ENCODE data around the gene PLCG1. TPM values are rescaled to one million over a fixed set of nuclear protein-coding genes. Genes with fewer than 3 reads are reported as not detected.

PLCG1 gene
- total RNA-seq, 1 experiment from 2014 or later: 68.8 TPM

GRCh38 chr20:41176711-41177552 is 39.6 kb downstream of the PLCG1 start:
- Histone ChIP-seq H3K4me3 (ENCODE audit: low read length) (no peak overlapping the region), H2AFZ (ENCODE audit: low read length) (no peak overlapping the region), H3K36me3 (ENCODE audit: low read depth, low read length) (peaks cover 23% of the 10 kb centered on the region), H3K4me1 (ENCODE audit: insufficient read depth, low read length) (peaks cover 19% of the 10 kb centered on the region), H4K20me1 (ENCODE audit: low read length) (no peaks in the 10 kb centered on the region), H3K9me3 (ENCODE audit: low read length) (no peaks in the 10 kb centered on the region), H3F3A (ENCODE audit: low read length, unreplicated experiment) (no peaks in the 10 kb centered on the region), H3K4me2 (ENCODE audit: low read length) (peak overlapping the region; percentile 27; the same call in 1 of the 2 replicates), H3K9ac (ENCODE audit: low read length) (no peak overlapping the region), H3K27ac (ENCODE audit: low read length) (no peak overlapping the region), H3K27me3 (ENCODE audit: low read length) (no peaks in the 10 kb centered on the region), H3K9me2 (replicated peaks; ENCODE audit: low read length) (no peaks in the 10 kb centered on the region), H3K79me2 (ENCODE audit: low read length) (no peaks in the 10 kb centered on the region)
- TF ChIP-seq EZH2phosphoT487 (IDR thresholded peaks at IDR 0.05; ENCODE audit: borderline replicate concordance, low read length) (no peak), CTCF (conservative IDR thresholded peaks at IDR 0.05; ENCODE audit: low read depth, low read length) (no peak)
- BruUV-seq (replicated peaks): no TSS peak
- ATAC-seq (no peak), DNase-seq (no peak)
- ChIA-PET POLR2A (ENCODE audit: unreplicated experiment) (no interaction called here), CTCF (interaction anchor here (1.1 to 1.4 kb wide), 2 partner anchors 163 kb away, joined by 3 to 14 read pairs; partner anchors contain the start of gene LPIN3)
- intact Hi-C loops (cut with micrococcal nuclease): loop anchor here (1.0 kb wide), 1 partner anchor 55 kb away; no protein-coding TSS in a partner anchor

DNA sequence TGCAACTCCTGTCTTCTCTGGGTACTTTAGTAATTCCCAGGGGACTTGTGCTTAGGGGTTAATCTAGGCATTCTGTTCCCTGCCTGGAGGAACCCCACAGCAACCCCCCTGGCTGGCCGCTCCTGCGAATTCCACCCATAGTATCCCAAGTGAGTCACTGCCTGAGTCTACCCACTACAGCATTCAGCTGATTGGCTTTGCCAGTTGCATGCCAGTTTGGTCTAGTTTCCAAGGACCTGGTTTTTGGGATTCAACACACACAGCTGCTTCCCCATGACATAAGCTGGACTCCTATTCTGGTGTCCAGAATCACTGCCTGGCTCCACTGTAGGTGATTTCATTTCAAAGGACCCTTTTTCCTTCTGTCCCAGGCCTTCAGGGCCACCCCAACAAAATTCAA is 40.3 kb downstream of the PLCG1 start:
- intact Hi-C loops (cut with micrococcal nuclease): loop anchor here (1.0 kb wide), 1 partner anchor 55 kb away; no protein-coding TSS in a partner anchor
- Histone ChIP-seq H3K79me2 (ENCODE audit: low read length) (no peaks in the 10 kb centered on the region), H3K4me2 (ENCODE audit: low read length) (peak overlapping the region; percentile 27; the same call in 1 of the 2 replicates), H3K9ac (ENCODE audit: low read length) (no peak overlapping the region), H3K4me3 (ENCODE audit: low read length) (no peak overlapping the region), H3K27me3 (ENCODE audit: low read length) (no peaks in the 10 kb centered on the region), H3K27ac (ENCODE audit: low read length) (peak overlapping the region; percentile 10), H3K4me1 (ENCODE audit: insufficient read depth, low read length) (peaks cover 26% of the 10 kb centered on the region), H4K20me1 (ENCODE audit: low read length) (no peaks in the 10 kb centered on the region), H3K9me3 (ENCODE audit: low read length) (no peaks in the 10 kb centered on the region), H3K9me2 (replicated peaks; ENCODE audit: low read length) (no peaks in the 10 kb centered on the region), H2AFZ (ENCODE audit: low read length) (no peak overlapping the region), H3F3A (ENCODE audit: low read length, unreplicated experiment) (no peaks in the 10 kb centered on the region), H3K36me3 (ENCODE audit: low read depth, low read length) (peaks cover 23% of the 10 kb centered on the region)
- BruUV-seq (replicated peaks): no TSS peak
- ATAC-seq (peak; percentile 82), DNase-seq (peak; percentile 85)
- ChIA-PET POLR2A (ENCODE audit: unreplicated experiment) (no interaction called here), CTCF (interaction anchor here (0.6 to 1.1 kb wide), 2 partner anchors 71 to 163 kb away, joined by 3 to 14 read pairs; partner anchors contain the start of gene LPIN3)
- TF ChIP-seq EZH2phosphoT487 (IDR thresholded peaks at IDR 0.05; ENCODE audit: borderline replicate concordance, low read length) (no peak), EZH2 (IDR thresholded peaks at IDR 0.05; ENCODE audit: low read length, unreplicated experiment) (no peak), CTCF (conservative IDR thresholded peaks at IDR 0.05; ENCODE audit: low read depth, low read length) (no peak)

GRCh38 chr20:41178495-41178894 is 41.2 kb downstream of the PLCG1 start:
- no peaks in the 10 kb centered on the region for H3K27me3 ChIP-seq (ENCODE audit: low read length)
- H3K36me3 ChIP-seq (ENCODE audit: low read depth, low read length): peaks cover 23% of the 10 kb centered on the region
- intact Hi-C loops (cut with micrococcal nuclease): no loop called here
- H3K79me2 ChIP-seq (ENCODE audit: low read length): no peaks in the 10 kb centered on the region
- H3K4me3 ChIP-seq (ENCODE audit: low read length): no peak overlapping the region
- ATAC-seq: no peak
- no peak overlapping the region for H2AFZ ChIP-seq (ENCODE audit: low read length)
- no peaks in the 10 kb centered on the region for H3K9me2 ChIP-seq (replicated peaks; ENCODE audit: low read length)
- no peak for TF ChIP-seq EZH2phosphoT487 (IDR thresholded peaks at IDR 0.05; ENCODE audit: borderline replicate concordance, low read length)
- TF ChIP-seq EZH2 (IDR thresholded peaks at IDR 0.05; ENCODE audit: low read length, unreplicated experiment): no peak
- TF ChIP-seq CTCF (conservative IDR thresholded peaks at IDR 0.05; ENCODE audit: low read depth, low read length): no peak
- no peak overlapping the region for H3K4me2 ChIP-seq (ENCODE audit: low read length)
- no peak for DNase-seq
- BruUV-seq (replicated peaks): no TSS peak
- no peak overlapping the region for H3K27ac ChIP-seq (ENCODE audit: low read length)
- H3K9me3 ChIP-seq (ENCODE audit: low read length): no peaks in the 10 kb centered on the region
- peaks cover 28% of the 10 kb centered on the region for H3K4me1 ChIP-seq (ENCODE audit: insufficient read depth, low read length)
- ChIA-PET CTCF (no interaction called here), POLR2A (ENCODE audit: unreplicated experiment) (no interaction called here)
- no peak overlapping the region for H3K9ac ChIP-seq (ENCODE audit: low read length)
- H4K20me1 ChIP-seq (ENCODE audit: low read length): no peaks in the 10 kb centered on the region
- H3F3A ChIP-seq (ENCODE audit: low read length, unreplicated experiment): no peaks in the 10 kb centered on the region

Data from PC-3 (cell line).